ENCODE measurements around the gene ZFPM1. TPM values are rescaled to one million over a fixed set of nuclear protein-coding genes. Genes with fewer than 3 reads are reported as not detected.

The ZFPM1 gene
- total RNA-seq, 2 donors from 2014 or later, result 10.9 to 11.4 TPM

DNA sequence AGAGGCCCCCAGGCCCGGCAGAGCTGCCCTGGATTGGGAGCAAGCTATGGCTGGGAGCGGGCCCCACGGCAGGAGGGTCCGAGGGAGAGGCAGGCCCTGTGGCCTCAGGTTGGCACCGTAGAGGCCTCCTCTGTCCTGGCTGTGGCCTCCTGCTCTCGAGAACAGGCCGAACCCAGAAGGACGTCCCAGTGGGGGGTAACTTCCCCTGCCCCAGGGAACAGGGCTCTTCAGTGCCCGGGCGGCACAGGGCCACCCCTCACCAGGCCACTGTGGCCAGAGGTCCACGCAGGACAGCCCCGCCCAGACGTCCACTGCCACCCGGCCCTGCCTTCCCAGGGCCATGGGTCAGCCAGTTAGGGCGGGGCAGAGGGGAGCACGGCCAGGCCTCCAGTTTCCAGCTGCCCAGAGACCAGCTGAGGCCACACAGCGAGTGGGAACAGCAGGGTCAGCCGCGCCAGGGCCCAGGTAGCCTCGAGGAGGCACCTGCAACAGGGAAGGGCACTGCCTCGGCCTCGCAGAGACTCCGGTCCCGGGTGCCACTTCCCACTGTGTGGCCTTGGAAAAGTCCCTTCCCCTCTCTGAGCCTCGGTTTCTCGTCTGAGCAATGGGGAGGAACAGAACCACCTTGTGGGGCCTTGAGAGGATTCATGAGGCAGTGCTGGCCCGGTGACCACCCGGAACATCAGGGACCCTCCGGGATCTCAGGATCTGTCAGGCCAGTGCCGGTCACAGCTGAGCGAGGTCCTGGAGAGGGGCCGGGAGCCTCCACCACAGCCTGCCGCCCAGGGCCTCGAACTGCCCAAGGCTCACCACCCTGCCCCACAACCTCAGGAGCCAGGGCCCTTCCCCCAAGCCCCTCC lies 38.3 kb upstream of the ZFPM1 start:
- intact Hi-C loops (cut with DNase I), result no loop called here
- H3K27ac ChIP-seq, result no peak overlapping the region
- TF ChIP-seq POLR2A (IDR thresholded peaks at IDR 0.05), result no peak
- TF ChIP-seq, protein P1, sequence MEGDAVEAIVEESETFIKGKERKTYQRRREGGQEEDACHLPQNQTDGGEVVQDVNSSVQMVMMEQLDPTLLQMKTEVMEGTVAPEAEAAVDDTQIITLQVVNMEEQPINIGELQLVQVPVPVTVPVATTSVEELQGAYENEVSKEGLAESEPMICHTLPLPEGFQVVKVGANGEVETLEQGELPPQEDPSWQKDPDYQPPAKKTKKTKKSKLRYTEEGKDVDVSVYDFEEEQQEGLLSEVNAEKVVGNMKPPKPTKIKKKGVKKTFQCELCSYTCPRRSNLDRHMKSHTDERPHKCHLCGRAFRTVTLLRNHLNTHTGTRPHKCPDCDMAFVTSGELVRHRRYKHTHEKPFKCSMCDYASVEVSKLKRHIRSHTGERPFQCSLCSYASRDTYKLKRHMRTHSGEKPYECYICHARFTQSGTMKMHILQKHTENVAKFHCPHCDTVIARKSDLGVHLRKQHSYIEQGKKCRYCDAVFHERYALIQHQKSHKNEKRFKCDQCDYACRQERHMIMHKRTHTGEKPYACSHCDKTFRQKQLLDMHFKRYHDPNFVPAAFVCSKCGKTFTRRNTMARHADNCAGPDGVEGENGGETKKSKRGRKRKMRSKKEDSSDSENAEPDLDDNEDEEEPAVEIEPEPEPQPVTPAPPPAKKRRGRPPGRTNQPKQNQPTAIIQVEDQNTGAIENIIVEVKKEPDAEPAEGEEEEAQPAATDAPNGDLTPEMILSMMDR (IDR thresholded peaks at IDR 0.05), result no peak
- H3K9me3 ChIP-seq, result no peaks in the 10 kb centered on the region
- H3K36me3 ChIP-seq (replicated peaks in 1 of 2; ENCODE audit: insufficient read depth in 1 of 2, low read depth in 2 of 2), result no peaks in the 10 kb centered on the region
- H3K4me1 ChIP-seq, result no peaks in the 10 kb centered on the region
- DNase-seq (no peak), ATAC-seq (no peak)
- H3K4me3 ChIP-seq, result no peak overlapping the region
- H3K27me3 ChIP-seq, result no peaks in the 10 kb centered on the region
- 79 to 82% methylated on average over 9 to 22 of the region's 34 CpGs for WGBS, 2 donors

DNA sequence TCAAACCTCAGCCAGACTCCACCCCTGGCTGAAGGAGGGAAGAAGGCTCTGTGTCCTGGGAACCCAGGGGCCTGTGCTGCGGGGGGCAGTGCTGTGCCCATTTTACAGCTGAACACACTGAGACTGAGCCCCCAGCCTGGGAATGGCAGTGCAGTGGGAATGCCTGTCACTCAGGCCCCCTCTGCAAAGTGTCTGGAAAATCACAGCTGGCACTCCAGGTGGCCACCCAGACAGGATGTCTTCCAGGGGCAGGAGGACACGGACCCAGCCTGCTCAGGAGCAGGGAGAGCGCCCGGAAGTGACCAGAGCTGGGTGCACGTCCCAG lies 37.7 kb upstream of the ZFPM1 start:
- intact Hi-C loops (cut with DNase I), result no loop called here

DNA sequence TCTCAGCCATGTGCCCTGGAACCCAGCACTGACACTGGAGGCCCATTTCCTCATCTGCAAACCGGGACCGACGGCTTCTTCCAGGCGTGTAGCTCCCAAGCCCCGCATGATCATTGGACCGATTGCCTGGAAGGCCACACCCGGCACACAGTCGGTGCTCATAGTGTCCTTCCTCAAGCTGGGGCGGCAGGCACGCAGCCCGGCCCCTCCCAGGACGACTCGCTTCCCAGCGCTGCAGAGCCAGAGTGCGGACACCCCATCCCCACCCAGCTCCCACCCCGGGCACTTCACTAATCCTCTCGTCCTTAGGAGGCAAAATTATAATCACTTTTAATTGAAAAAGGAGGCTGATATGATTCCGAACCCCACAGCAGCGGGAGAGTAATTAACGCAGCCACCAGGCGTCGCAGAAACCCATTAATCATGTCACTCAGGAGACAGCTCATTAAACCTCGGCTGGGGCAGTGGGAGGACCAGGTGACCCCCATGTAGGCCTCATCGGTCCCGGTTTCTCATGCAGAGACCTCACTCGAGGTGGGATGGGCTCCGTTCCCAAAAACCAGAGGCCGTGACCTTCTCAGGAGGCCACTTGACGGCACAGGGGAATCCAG lies 37.3 kb upstream of the ZFPM1 start:
- WGBS, 2 donors, result 75 to 76% methylated on average over 9 to 26 of the region's 29 CpGs
- intact Hi-C loops (cut with DNase I), result no loop called here
- DNase-seq, result no peak
- Histone ChIP-seq H3K36me3 (replicated peaks in 1 of 2; ENCODE audit: insufficient read depth in 1 of 2, low read depth in 2 of 2) (no peaks in the 10 kb centered on the region), H3K27ac (no peak overlapping the region), H3K27me3 (no peaks in the 10 kb centered on the region), H3K4me1 (no peaks in the 10 kb centered on the region), H3K9me3 (no peaks in the 10 kb centered on the region), H3K4me3 (no peak overlapping the region)
- TF ChIP-seq, protein P1 (IDR thresholded peaks at IDR 0.05), result no peak
- TF ChIP-seq POLR2A (IDR thresholded peaks at IDR 0.05), result no peak
- no peak for ATAC-seq

More for the DNA sequence above, 37.7 kb upstream of the ZFPM1 start:
- Histone ChIP-seq H3K27me3 (no peaks in the 10 kb centered on the region), H3K27ac (no peak overlapping the region), H3K9me3 (no peaks in the 10 kb centered on the region), H3K4me1 (no peaks in the 10 kb centered on the region), H3K36me3 (replicated peaks in 1 of 2; ENCODE audit: insufficient read depth in 1 of 2, low read depth in 2 of 2) (no peaks in the 10 kb centered on the region), H3K4me3 (no peak overlapping the region)
- TF ChIP-seq POLR2A (IDR thresholded peaks at IDR 0.05), result no peak
- TF ChIP-seq, protein P1 (IDR thresholded peaks at IDR 0.05), result no peak
- ATAC-seq (peak; percentile 17), DNase-seq (no peak)
- 70 to 74% methylated on average over 3 to 5 of the region's 5 CpGs for WGBS, 2 donors

DNA sequence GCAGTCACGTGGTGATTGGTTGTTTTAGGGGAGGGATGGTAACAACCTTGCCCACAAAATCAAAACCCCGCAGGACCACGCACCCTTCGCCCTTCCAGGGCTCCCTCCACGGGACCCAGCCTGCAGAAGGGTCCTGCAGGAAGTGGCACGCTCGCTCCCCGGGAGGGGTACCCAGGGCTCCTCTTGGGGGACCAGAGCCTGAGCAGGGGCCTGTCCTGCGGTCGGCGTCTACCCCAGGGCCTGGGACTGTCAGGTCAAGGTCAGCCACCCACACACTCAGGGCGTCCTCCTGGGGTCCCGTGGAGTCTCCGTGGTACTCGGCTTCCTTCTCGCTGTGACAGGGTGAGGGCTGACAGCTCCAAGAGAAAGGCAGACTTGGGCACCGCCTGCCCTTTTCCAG lies 36.4 kb upstream of the ZFPM1 start:
- H3K36me3 ChIP-seq (replicated peaks in 1 of 2; ENCODE audit: insufficient read depth in 1 of 2, low read depth in 2 of 2), result no peaks in the 10 kb centered on the region
- intact Hi-C loops (cut with DNase I), result no loop called here
- no peaks in the 10 kb centered on the region for H3K4me1 ChIP-seq
- H3K9me3 ChIP-seq, result no peaks in the 10 kb centered on the region
- ATAC-seq (no peak), DNase-seq (no peak)
- no peak overlapping the region for H3K27ac ChIP-seq
- no peaks in the 10 kb centered on the region for H3K27me3 ChIP-seq
- no peak overlapping the region for H3K4me3 ChIP-seq
- TF ChIP-seq, protein P1 (IDR thresholded peaks at IDR 0.05), result no peak
- TF ChIP-seq POLR2A (IDR thresholded peaks at IDR 0.05), result no peak
- 83% methylated on average over 4 to 17 of the region's 17 CpGs for WGBS, 2 donors

All from body of pancreas (tissue), 4 donors.